PC-9 (cell line): ENCODE measurements around the gene PTPRM. TPM values are rescaled to one million over a fixed set of nuclear protein-coding genes. Genes with fewer than 3 reads are reported as not detected.

ENCODE experiments used
- BruUV-seq: library from RNA; stranded (reverse); fragments of 400-500 nt; replicated peaks from 2 replicates; lab custom pipeline; 2021; lab: Mats Ljungman, UMichigan
- CTCF ChIA-PET: fragments of 300-600 bp; sonication (Branson Sonifier 250); formaldehyde crosslinking; loops from one replicate; lab custom pipeline; 2022; ENCODE audit warnings: antibody characterized with exemption; lab: Charles Lee
- POLR2A ChIA-PET: fragments of 300-600 bp; sonication (Branson Sonifier 250); formaldehyde crosslinking; loops from one replicate; lab custom pipeline; 2022; ENCODE audit warnings: antibody characterized with exemption; ENCODE audit not compliant: unreplicated experiment; lab: Charles Lee
- DNase-seq, 2 experiments: peaks; one replicate each; pipeline versions ENCODE4 v3.0.0 to v3.0.0-alpha.2; 2015 to 2022; ENCODE audit warnings: mixed read lengths in 1 of 2
- H2AFZ ChIP-seq: fragments of 200-600 bp; sonication (generic); 2 replicates; pipeline ENCODE4 v1.8.1; 2017; ENCODE audit warnings: antibody characterized with exemption
- H3F3A ChIP-seq: fragments of 200-600 bp; sonication (generic); 2 replicates; pipeline ENCODE4 v1.8.1; 2017; ENCODE audit warnings: antibody characterized with exemption, mild to moderate bottlenecking, low read depth; ENCODE audit not compliant: insufficient read depth
- H3K27ac ChIP-seq: fragments of 200-600 bp; sonication (generic); 2 replicates; pipeline ENCODE4 v1.6.1; 2016; ENCODE audit warnings: mixed run types
- H3K27me3 ChIP-seq: fragments of 200-600 bp; sonication (generic); 2 replicates; pipeline ENCODE4 v1.6.1; 2016; ENCODE audit warnings: low read depth, mixed run types; ENCODE audit not compliant: insufficient read depth
- H3K36me3 ChIP-seq: fragments of 200-600 bp; sonication (generic); 2 replicates; pipeline ENCODE4 v1.6.1; 2016; ENCODE audit warnings: low read depth, mixed run types
- H3K4me1 ChIP-seq: fragments of 200-600 bp; sonication (generic); replicated peaks from 2 replicates; pipeline ENCODE4 v1.6.1; 2016; ENCODE audit warnings: mixed run types; ENCODE audit not compliant: insufficient read depth
- H3K4me2 ChIP-seq: fragments of 200-600 bp; sonication (generic); 2 replicates; pipeline ENCODE4 v1.6.1; 2017; ENCODE audit warnings: mixed run types
- H3K4me3 ChIP-seq: fragments of 200-600 bp; sonication (generic); 2 replicates; pipeline ENCODE4 v1.6.1; 2016; ENCODE audit warnings: mixed run types
- H3K79me2 ChIP-seq: fragments of 200-600 bp; sonication (generic); 2 replicates; pipeline ENCODE4 v1.6.1; 2017; ENCODE audit warnings: low read depth, mixed run types
- H3K9me2 ChIP-seq: fragments of 200-600 bp; sonication (generic); 2 replicates; pipeline ENCODE4 v1.8.1; 2017; ENCODE audit warnings: mild to moderate bottlenecking; ENCODE audit not compliant: insufficient read depth
- H3K9me3 ChIP-seq: fragments of 200-600 bp; sonication (generic); 2 replicates; pipeline ENCODE4 v1.8.1; 2016; ENCODE audit warnings: low read depth; ENCODE audit not compliant: insufficient read depth
- H4K20me1 ChIP-seq: fragments of 200-600 bp; sonication (generic); 2 replicates; pipeline ENCODE4 v1.8.1; 2017; ENCODE audit not compliant: insufficient read depth
- EZH2 ChIP-seq: fragments of 200-600 bp; sonication (generic); IDR thresholded peaks from 2 replicates; pipeline ENCODE4 v1.8.0; 2017; ENCODE audit warnings: antibody characterized with exemption, low read depth
- intact Hi-C: fragments of 100-400 bp; cut with micrococcal nuclease; formaldehyde crosslinking; loops from one replicate; pipeline ENCODE4 v1.10.0; 2022; ENCODE audit not compliant: unreplicated experiment
- total RNA-seq: library from RNA; stranded (reverse); gene quantifications from 2 replicates; pipeline ENCODE4 v1.2.3, GENCODE V29; 2021
- TF ChIP-seq, protein P1 (sequence below): fragments of 200-600 bp; sonication (generic); conservative IDR thresholded peaks from 2 replicates; pipeline ENCODE4 v1.6.1; 2017; ENCODE audit warnings: mixed run types, antibody characterized with exemption, mild to moderate bottlenecking, moderate library complexity

Gene PTPRM
- total RNA-seq, 1 experiment from 2014 or later: 32.5 TPM

DNA sequence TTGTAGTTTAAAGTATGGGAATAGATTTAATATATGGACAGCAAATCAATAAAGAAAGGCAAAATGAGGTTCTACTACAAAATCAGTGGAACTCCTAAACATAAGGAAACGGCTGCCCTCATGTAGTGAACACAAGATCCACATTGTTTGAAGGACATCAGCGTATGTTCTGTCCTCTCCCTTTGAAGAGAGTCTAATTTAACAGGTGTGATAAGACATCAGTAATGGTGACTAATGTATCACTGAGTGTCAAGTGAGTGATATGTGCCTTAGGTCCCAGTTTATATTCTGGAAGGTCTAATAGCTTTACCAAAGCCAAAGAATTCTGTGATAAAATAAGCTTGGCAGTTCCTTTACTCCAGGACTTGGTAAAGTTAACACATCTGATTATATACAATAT lies 248.7 kb downstream of the PTPRM start:
- intact Hi-C loops: no loop called here
- no peaks in the 10 kb centered on the region for H4K20me1 ChIP-seq
- peaks cover 7% of the 10 kb centered on the region; the same call in 1 of the 2 replicates for H3F3A ChIP-seq
- BruUV-seq: no TSS peak
- H2AFZ ChIP-seq: no peak overlapping the region
- H3K4me3 ChIP-seq: no peak overlapping the region
- no peaks in the 10 kb centered on the region for H3K9me2 ChIP-seq
- no peak overlapping the region for H3K4me2 ChIP-seq
- peaks cover 17% of the 10 kb centered on the region for H3K4me1 ChIP-seq
- H3K79me2 ChIP-seq: no peaks in the 10 kb centered on the region
- TF ChIP-seq EZH2: no peak
- TF ChIP-seq, protein P1, sequence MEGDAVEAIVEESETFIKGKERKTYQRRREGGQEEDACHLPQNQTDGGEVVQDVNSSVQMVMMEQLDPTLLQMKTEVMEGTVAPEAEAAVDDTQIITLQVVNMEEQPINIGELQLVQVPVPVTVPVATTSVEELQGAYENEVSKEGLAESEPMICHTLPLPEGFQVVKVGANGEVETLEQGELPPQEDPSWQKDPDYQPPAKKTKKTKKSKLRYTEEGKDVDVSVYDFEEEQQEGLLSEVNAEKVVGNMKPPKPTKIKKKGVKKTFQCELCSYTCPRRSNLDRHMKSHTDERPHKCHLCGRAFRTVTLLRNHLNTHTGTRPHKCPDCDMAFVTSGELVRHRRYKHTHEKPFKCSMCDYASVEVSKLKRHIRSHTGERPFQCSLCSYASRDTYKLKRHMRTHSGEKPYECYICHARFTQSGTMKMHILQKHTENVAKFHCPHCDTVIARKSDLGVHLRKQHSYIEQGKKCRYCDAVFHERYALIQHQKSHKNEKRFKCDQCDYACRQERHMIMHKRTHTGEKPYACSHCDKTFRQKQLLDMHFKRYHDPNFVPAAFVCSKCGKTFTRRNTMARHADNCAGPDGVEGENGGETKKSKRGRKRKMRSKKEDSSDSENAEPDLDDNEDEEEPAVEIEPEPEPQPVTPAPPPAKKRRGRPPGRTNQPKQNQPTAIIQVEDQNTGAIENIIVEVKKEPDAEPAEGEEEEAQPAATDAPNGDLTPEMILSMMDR: no peak
- H3K9me3 ChIP-seq: 0 out of 2 replicates have a peak, but pooled peaks cover 14% of the 10 kb centered on the region
- H3K36me3 ChIP-seq: no peaks in the 10 kb centered on the region
- no peak for DNase-seq
- no peak overlapping the region for H3K27ac ChIP-seq
- POLR2A ChIA-PET: no interaction called here
- no peaks in the 10 kb centered on the region for H3K27me3 ChIP-seq
- CTCF ChIA-PET: interaction anchor here (0.7 kb wide), 1 partner anchor 492 kb away, joined by 3 read pairs; no protein-coding TSS in a partner anchor

DNA sequence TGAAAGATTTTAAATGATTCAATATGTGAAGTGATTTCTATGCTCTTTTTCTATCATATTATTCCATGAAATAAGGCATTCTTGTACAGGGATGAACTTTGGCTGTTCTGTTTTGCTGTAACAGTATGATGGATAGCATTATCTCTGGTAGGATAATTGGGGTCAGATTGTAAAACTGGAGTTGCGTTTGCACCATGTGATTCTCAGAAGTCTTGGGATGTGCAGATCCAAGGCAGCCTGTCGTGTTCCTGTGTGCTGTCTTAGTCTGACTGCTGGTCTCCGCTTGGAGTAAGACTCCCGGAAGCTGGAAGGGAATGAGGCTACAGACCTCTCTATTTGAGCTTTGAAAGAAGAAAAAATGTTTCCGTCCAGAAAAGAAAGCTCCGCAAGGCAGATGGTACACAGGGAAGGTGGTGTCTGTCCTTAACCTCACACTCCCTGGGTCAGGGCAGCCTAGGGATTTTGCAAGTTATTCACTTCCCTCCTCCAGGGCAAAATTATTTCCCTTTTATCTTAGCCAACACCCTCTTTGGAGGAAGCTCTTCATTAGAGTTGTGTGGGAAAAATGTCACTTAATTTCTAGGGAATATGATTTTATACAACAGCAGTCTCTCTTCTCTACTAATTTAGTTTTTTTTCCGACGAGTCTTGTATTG lies 250.6 kb downstream of the PTPRM start:
- Histone ChIP-seq H3K36me3 (no peaks in the 10 kb centered on the region), H3K27ac (no peak overlapping the region), H3K9me3 (0 out of 2 replicates have a peak, but pooled peaks cover 14% of the 10 kb centered on the region), H3F3A (no peaks in the 10 kb centered on the region), H3K4me3 (no peak overlapping the region), H3K4me2 (no peak overlapping the region), H4K20me1 (no peaks in the 10 kb centered on the region), H3K27me3 (no peaks in the 10 kb centered on the region), H2AFZ (no peak overlapping the region), H3K9me2 (no peaks in the 10 kb centered on the region), H3K4me1 (peaks cover 4% of the 10 kb centered on the region), H3K79me2 (no peaks in the 10 kb centered on the region)
- no TSS peak for BruUV-seq
- POLR2A ChIA-PET: interaction anchor here (0.6 kb wide), 1 partner anchor 398 kb away, joined by 4 read pairs; no protein-coding TSS in a partner anchor
- no peak for DNase-seq
- TF ChIP-seq, protein P1: no peak
- TF ChIP-seq EZH2: no peak
- CTCF ChIA-PET: no interaction called here
- intact Hi-C loops: no loop called here

DNA sequence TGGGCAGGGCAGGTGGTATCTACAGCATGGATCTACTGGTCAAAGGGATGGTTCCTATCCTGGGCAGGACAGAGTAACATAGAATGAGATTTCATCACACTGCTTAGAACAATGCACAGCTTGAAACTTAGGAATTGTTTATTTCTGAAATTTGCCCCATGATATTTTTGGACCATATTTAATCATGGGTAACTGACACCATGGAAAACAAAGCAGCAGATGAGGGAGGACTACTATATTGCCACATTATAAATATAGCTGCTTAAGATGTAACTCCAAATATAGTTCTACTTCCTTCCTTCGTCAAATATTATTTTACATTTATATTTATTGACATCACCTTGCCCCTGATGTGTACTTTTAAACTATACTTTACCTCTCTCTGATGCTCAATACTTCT lies 254.7 kb downstream of the PTPRM start:
- Histone ChIP-seq H4K20me1 (no peaks in the 10 kb centered on the region), H3K9me3 (no peaks in the 10 kb centered on the region), H3K27ac (no peak overlapping the region), H3K4me3 (no peak overlapping the region), H2AFZ (no peak overlapping the region), H3K4me1 (no peaks in the 10 kb centered on the region), H3K27me3 (no peaks in the 10 kb centered on the region), H3K4me2 (no peak overlapping the region), H3K79me2 (no peaks in the 10 kb centered on the region), H3F3A (no peaks in the 10 kb centered on the region), H3K9me2 (no peaks in the 10 kb centered on the region), H3K36me3 (no peaks in the 10 kb centered on the region)
- POLR2A ChIA-PET: no interaction called here
- DNase-seq: no peak
- intact Hi-C loops: no loop called here
- BruUV-seq: no TSS peak
- CTCF ChIA-PET: no interaction called here
- TF ChIP-seq, protein P1: no peak
- no peak for TF ChIP-seq EZH2
